Mesothelial cell of epicardium (in vitro differentiated cells): ENCODE results near the gene GRIA1. TPM values are rescaled to one million over a fixed set of nuclear protein-coding genes. Genes with fewer than 3 reads are reported as not detected.

ENCODE experiments used
- DNase-seq, 2 experiments: peaks; one replicate each; pipeline ENCODE4 v3.0.0; 2021; ENCODE audit warnings: low spot score in 2 of 2; ENCODE audit not compliant: unreplicated experiment in 2 of 2
- H3K27ac Mint-ChIP-seq: 2 replicates; pipeline ENCODE4 v1.8.0; 2021; ENCODE audit warnings: mixed read lengths
- H3K27me3 Mint-ChIP-seq: 2 replicates; pipeline ENCODE4 v1.8.0; 2021; ENCODE audit warnings: low read depth, mixed read lengths
- H3K36me3 Mint-ChIP-seq: 2 replicates; pipeline ENCODE4 v1.8.0; 2021; ENCODE audit warnings: mixed read lengths
- H3K4me1 Mint-ChIP-seq: 2 replicates; pipeline ENCODE4 v1.8.0; 2021; ENCODE audit warnings: mixed read lengths
- H3K4me3 Mint-ChIP-seq: 2 replicates; pipeline ENCODE4 v1.8.0; 2021; ENCODE audit warnings: mild to moderate bottlenecking, moderate library complexity, mixed read lengths
- H3K9me3 Mint-ChIP-seq: 2 replicates; pipeline ENCODE4 v1.8.0; 2021; ENCODE audit warnings: mixed read lengths
- total RNA-seq: library from RNA; stranded (reverse); gene quantifications from 3 replicates; pipeline ENCODE4 v1.2.1, GENCODE V29; 2021
- TF ChIP-seq, protein P1 (sequence below): fragments of 200-600 bp; sonication (generic); IDR thresholded peaks from one replicate; pipeline ENCODE4 v1.5.0; 2021; ENCODE audit warnings: antibody characterized with exemption; ENCODE audit not compliant: unreplicated experiment

Gene GRIA1
- total RNA-seq, 1 donor from 2014 or later, result 1.3 TPM

DNA sequence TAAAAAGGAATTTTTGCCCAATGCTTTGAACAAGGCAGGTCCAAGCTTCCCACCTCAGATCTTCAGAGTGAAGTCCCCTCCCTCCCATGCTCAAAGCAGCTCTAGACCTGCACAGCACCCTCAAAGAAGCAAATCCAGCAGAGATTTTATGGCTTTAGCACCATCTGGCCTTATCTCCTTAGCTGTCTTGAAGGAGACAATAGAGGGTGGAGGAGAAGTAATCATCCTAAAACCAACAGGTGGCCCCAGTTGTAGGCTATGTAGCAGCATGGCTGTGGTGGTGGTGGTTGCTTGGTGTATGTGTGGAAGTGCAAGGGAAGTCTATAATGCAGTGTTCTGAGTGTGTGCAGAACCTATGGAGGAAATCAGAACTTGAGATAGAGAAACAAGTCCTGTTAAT, 140.1 kb downstream of the GRIA1 start:
- no peak for DNase-seq
- TF ChIP-seq, protein P1, sequence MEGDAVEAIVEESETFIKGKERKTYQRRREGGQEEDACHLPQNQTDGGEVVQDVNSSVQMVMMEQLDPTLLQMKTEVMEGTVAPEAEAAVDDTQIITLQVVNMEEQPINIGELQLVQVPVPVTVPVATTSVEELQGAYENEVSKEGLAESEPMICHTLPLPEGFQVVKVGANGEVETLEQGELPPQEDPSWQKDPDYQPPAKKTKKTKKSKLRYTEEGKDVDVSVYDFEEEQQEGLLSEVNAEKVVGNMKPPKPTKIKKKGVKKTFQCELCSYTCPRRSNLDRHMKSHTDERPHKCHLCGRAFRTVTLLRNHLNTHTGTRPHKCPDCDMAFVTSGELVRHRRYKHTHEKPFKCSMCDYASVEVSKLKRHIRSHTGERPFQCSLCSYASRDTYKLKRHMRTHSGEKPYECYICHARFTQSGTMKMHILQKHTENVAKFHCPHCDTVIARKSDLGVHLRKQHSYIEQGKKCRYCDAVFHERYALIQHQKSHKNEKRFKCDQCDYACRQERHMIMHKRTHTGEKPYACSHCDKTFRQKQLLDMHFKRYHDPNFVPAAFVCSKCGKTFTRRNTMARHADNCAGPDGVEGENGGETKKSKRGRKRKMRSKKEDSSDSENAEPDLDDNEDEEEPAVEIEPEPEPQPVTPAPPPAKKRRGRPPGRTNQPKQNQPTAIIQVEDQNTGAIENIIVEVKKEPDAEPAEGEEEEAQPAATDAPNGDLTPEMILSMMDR, result no peak
- H3K9me3 Mint-ChIP-seq, result no peaks in the 10 kb centered on the region
- H3K27me3 Mint-ChIP-seq, result no peaks in the 10 kb centered on the region
- H3K4me1 Mint-ChIP-seq, result no peaks in the 10 kb centered on the region
- no peaks in the 10 kb centered on the region for H3K36me3 Mint-ChIP-seq
- H3K27ac Mint-ChIP-seq, result no peak overlapping the region
- H3K4me3 Mint-ChIP-seq, result no peak overlapping the region

DNA sequence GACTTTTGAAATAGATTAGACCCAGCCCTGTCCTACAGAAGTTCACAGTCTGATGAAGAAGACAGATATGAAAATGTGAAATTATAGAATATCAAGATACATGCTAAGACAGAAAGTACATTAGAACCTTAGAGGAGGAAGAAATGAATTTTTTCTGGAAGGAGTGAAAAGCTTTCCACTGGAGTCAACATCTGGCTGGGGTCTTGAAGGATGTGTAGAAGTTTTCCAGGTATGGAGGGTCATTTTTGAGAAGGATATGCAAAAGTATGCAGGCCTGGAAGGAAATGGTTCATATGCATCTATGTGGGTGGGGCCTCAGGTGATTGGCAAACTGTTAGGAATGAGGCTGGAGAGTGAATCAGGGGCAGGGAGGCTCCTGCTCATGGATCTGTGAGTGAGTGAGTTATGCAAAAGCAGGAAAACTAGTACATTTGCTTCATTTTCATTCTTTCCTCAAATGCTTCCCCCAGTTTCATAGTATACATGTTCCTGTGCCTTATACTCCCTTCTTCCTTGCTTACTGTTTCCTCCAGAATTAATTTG, 142.3 kb downstream of the GRIA1 start:
- H3K9me3 Mint-ChIP-seq, result no peaks in the 10 kb centered on the region
- H3K27ac Mint-ChIP-seq, result no peak overlapping the region
- TF ChIP-seq, protein P1, result no peak
- no peaks in the 10 kb centered on the region for H3K27me3 Mint-ChIP-seq
- DNase-seq, result no peak
- no peaks in the 10 kb centered on the region for H3K36me3 Mint-ChIP-seq
- no peaks in the 10 kb centered on the region for H3K4me1 Mint-ChIP-seq
- H3K4me3 Mint-ChIP-seq, result no peak overlapping the region

DNA sequence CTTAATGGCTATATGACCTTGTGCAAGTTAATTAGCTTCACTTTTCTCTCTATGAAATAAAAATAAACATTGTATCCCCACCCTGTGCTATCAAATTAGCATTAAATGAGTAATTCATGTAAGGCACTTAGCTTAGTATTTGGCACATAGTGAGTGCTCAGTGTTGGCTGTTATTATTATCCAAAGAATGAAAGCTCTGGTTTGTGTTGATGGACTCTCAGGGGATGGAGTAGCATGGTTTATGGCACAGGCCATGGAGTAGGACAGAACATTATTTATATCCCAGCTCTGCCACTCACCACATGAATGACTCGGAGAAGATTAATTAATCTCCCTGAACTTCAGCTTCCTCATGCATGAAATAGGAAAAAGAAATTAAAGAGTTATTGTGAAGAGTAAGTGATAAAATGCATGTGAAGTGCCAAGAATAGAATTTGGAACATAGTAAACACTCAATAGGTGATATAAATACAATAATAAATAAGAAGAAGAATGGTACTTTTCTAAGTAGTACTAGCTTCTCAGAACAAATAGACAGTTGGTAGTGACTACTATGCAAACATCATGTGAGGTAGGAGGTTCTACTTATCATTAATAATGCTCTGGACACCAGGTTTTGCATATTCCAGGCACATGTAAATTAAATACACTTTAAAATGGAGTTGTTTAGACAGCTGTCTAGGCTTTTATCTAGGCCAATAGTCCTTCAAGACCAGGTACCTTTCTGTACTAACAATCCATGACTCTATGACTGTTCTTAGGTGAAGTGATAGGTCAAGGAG, 146.4 kb downstream of the GRIA1 start:
- Mint-ChIP-seq H3K36me3 (no peaks in the 10 kb centered on the region), H3K4me1 (peaks cover 5% of the 10 kb centered on the region), H3K27ac (no peak overlapping the region), H3K4me3 (no peak overlapping the region), H3K27me3 (no peaks in the 10 kb centered on the region), H3K9me3 (no peaks in the 10 kb centered on the region)
- DNase-seq, result no peak
- TF ChIP-seq, protein P1, result no peak

DNA sequence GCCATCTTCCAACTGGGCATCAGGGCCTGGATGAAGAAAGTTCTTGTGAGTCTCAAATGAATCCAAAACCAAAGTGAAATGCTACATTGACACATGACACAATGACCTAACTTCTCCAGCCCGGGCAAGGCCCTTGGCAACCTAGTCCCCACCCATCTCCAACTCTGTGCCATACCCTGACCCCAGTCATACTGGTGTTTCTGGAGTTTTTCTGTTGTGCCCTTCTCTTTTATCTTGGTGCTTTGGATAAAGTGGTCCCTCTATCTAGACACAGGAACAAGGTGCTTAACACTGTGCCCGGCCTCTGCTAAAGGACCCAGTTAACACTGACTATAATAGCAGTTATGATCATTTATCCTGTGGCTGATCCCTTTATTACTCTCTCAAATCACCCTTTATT, 149.8 kb downstream of the GRIA1 start:
- H3K27ac Mint-ChIP-seq, result no peak overlapping the region
- TF ChIP-seq, protein P1, result no peak
- no peaks in the 10 kb centered on the region for H3K9me3 Mint-ChIP-seq
- H3K36me3 Mint-ChIP-seq, result no peaks in the 10 kb centered on the region
- H3K27me3 Mint-ChIP-seq, result no peaks in the 10 kb centered on the region
- no peak for DNase-seq
- H3K4me1 Mint-ChIP-seq, result peaks cover 5% of the 10 kb centered on the region
- H3K4me3 Mint-ChIP-seq, result no peak overlapping the region

DNA sequence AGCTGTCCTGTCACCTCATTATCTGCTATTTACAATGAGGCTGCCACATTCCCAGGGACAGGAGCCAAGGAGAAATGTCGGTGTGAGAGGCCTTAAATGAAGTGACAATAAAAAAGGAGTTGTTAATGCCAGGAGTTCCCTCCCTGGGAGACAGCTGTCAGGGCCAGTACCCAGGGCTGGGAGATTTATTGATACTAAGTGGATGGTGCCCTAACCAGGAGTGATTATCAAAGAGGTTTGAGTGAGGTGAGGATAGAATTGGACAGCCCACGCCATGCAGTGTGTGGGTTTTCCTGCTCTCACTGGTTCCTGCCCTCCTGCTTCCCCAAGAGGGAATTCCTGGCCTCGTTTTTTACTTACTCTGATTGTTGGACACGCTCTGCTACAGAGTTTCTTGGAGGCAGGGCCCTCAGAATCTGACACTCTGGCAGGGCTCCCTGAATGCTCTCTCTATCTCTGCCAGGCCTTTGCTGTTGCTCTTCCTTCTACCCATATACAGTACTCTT, 150.8 kb downstream of the GRIA1 start:
- no peaks in the 10 kb centered on the region for H3K36me3 Mint-ChIP-seq
- no peaks in the 10 kb centered on the region for H3K27me3 Mint-ChIP-seq
- H3K9me3 Mint-ChIP-seq, result no peaks in the 10 kb centered on the region
- no peak for DNase-seq
- TF ChIP-seq, protein P1, result no peak
- H3K4me3 Mint-ChIP-seq, result no peak overlapping the region
- peaks cover 5% of the 10 kb centered on the region for H3K4me1 Mint-ChIP-seq
- no peak overlapping the region for H3K27ac Mint-ChIP-seq
